HepG2 (cell line): ENCODE results near the gene ZNF385B. TPM values are rescaled to one million over a fixed set of nuclear protein-coding genes. Genes with fewer than 3 reads are reported as not detected.

Source experiments
- ATAC-seq: fragments of 200-7000 bp; cut with Tn5 transposase; 3 replicates; pipeline ENCODE4 v1.9.1; 2020; ENCODE audit warnings: mild to moderate bottlenecking, moderate library complexity
- BruUV-seq: library from RNA; stranded (reverse); fragments of 400-500 nt; replicated peaks from 2 replicates; lab custom pipeline; 2021; lab: Mats Ljungman, UMichigan
- CTCF ChIA-PET: fragments of 300-600 bp; formaldehyde crosslinking; extraction: SDS; loops from one replicate; lab custom pipeline; 2021; ENCODE audit warnings: low total read pairs, inconsistent platforms, low intra/inter-chr PET ratio; lab: Yijun Ruan, JAX
- POLR2A ChIA-PET: fragments of 350-600 bp; sonication (Branson Sonifier 250); formaldehyde crosslinking; loops from one replicate; lab custom pipeline; 2020; ENCODE audit warnings: antibody characterized with exemption, inconsistent platforms; lab: Yijun Ruan, JAX
- DNase-seq: peaks from one replicate; pipeline ENCODE4 v3.0.0-alpha.2; 2015; ENCODE audit warnings: low spot score
- FAIRE-seq: peaks from 3 replicates; lab custom pipeline; 2011; peaks lifted over from hg19 to GRCh38; lab: Jason Lieb, UNC
- H2AFZ ChIP-seq: one replicate; pipeline ENCODE4 v1.6.1; 2011; ENCODE audit warnings: low read length, inconsistent platforms
- H3K27ac ChIP-seq: fragments of 300-600 bp; 3 replicates; pipeline ENCODE4 v1.8.0; 2011; ENCODE audit warnings: mixed run types, mild to moderate bottlenecking, mixed read lengths, low read length, inconsistent platforms; ENCODE audit not compliant: insufficient read depth; ENCODE audit errors: extremely low read length
- H3K27me3 ChIP-seq, 2 experiments: fragments of 200-600 bp in 1 of 2; 2 replicates in 1 of 2; 3 replicates in 1 of 2; pipeline versions ENCODE4 v1.6.0 to v1.8.0; 2011; ENCODE audit warnings: low read length in 2 of 2, mild to moderate bottlenecking in 2 of 2, moderate library complexity in 2 of 2, inconsistent platforms in 1 of 2; ENCODE audit not compliant: insufficient read depth in 2 of 2, control insufficient read depth in 1 of 2
- H3K36me3 ChIP-seq, 2 experiments: fragments of 200-600 bp in 1 of 2; replicated peaks in 1 of 2; 2 replicates in 1 of 2; 3 replicates in 1 of 2; pipeline versions ENCODE4 v1.5.1 to v1.8.0; 2011; ENCODE audit warnings: low read length in 2 of 2, inconsistent platforms in 1 of 2; ENCODE audit not compliant: insufficient read depth in 2 of 2, control insufficient read depth in 1 of 2
- H3K4me1 ChIP-seq: 2 replicates; pipeline ENCODE4 v1.5.1; 2012; ENCODE audit warnings: low read length, inconsistent platforms; ENCODE audit not compliant: insufficient read depth
- H3K4me2 ChIP-seq: 2 replicates; pipeline ENCODE4 v1.6.0; 2011; ENCODE audit warnings: low read depth, low read length, inconsistent platforms
- H3K4me3 ChIP-seq, 3 experiments: fragments of 200-600 bp in 1 of 3; sonication (generic), shearing (Covaris generic) in 1 of 3; replicated peaks in 1 of 3; 2 replicates each; pipeline ENCODE4 v1.5.1; 2011 to 2016; ENCODE audit warnings: low read length in 3 of 3, inconsistent platforms in 2 of 3, low read depth in 2 of 3, mild to moderate bottlenecking in 2 of 3, control low read depth in 1 of 3, mixed read lengths in 1 of 3; ENCODE audit not compliant: insufficient read depth in 1 of 3
- H3K79me2 ChIP-seq: one replicate; pipeline ENCODE4 v1.6.1; 2011; ENCODE audit warnings: low read length, inconsistent platforms; ENCODE audit not compliant: insufficient read depth
- H3K9ac ChIP-seq: 2 replicates; pipeline ENCODE4 v1.6.0; 2011; ENCODE audit warnings: mild to moderate bottlenecking, low read depth, low read length, inconsistent platforms; ENCODE audit not compliant: insufficient read depth
- H3K9me3 ChIP-seq: 2 replicates; pipeline ENCODE4 v1.5.1; 2012; ENCODE audit warnings: mild to moderate bottlenecking, low read length
- H4K20me1 ChIP-seq: 2 replicates; pipeline ENCODE4 v1.6.0; 2011; ENCODE audit warnings: inconsistent platforms, mild to moderate bottlenecking, low read length, moderate library complexity; ENCODE audit not compliant: insufficient read depth
- CHD4 ChIP-seq: fragments of 200-600 bp; sonication (generic); IDR thresholded peaks from 2 replicates; pipeline ENCODE4 v1.7.0; 2017; ENCODE audit warnings: mild to moderate bottlenecking, low read length, borderline replicate concordance
- FOXA1 ChIP-seq, 2 experiments: fragments of 450-650 bp in 1 of 2; sonication (generic) in 1 of 2; formaldehyde crosslinking in 1 of 2; IDR thresholded peaks; 2 replicates each; pipeline versions ENCODE4 v1.4.0 to v1.6.1; 2016 to 2020; ENCODE audit warnings: missing genetic modification reagents in 1 of 2
- FOXA3 ChIP-seq: IDR thresholded peaks from 2 replicates; pipeline ENCODE4 v1.6.1; 2016; ENCODE audit warnings: missing genetic modification reagents, missing compliant biosample characterization
- RAD51 ChIP-seq: fragments of 450-650 bp; IDR thresholded peaks from 2 replicates; pipeline ENCODE4 v1.6.1; 2016; ENCODE audit warnings: borderline replicate concordance
- SNAI1 ChIP-seq: sonication (generic); formaldehyde crosslinking; IDR thresholded peaks from 2 replicates; pipeline ENCODE4 v1.5.0; 2020; ENCODE audit warnings: mild to moderate bottlenecking, missing genetic modification reagents, borderline replicate concordance
- WGBS: methylation state at CpG from one replicate; pipeline ENCODE4 v1.1.6; 2017; ENCODE audit warnings: low lambda C conversion rate; 5-methylcytosine and 5-hydroxymethylcytosine counted together
- in situ Hi-C: cut with HindIII; loops from 2 replicates; pipeline ENCODE4 v1.10.0; 2017; ENCODE audit warnings: low pct_unique_long_range_greater_than_20kb; ENCODE audit not compliant: extremely low pct_ligation_motif_present
- intact Hi-C: fragments of 100-400 bp; cut with micrococcal nuclease; formaldehyde crosslinking; loops from one replicate; pipeline ENCODE4 v1.10.0; 2022; ENCODE audit not compliant: unreplicated experiment
- polyA plus RNA-seq, 8 experiments: library from polyadenylated mRNA; depleted of rRNA in 3 of 8; stranded (reverse) in 7 of 8; unstranded in 1 of 8; fragments of >200 nt; fragmentation: Illumina TruSeq in 4 of 8; extraction: Trizol in 4 of 8; gene quantifications; 2 replicates each; pipeline versions ENCODE4 v1.2.1 to v1.2.3, GENCODE V29; 2011 to 2016; ENCODE audit warnings: low read depth in 4 of 8, missing spikeins in 1 of 8, mixed read lengths in 1 of 8; ENCODE audit not compliant: insufficient read depth in 1 of 8
- total RNA-seq, 5 experiments: library from RNA; depleted of rRNA; stranded (reverse); fragments of >200 nt; fragmentation: Illumina TruSeq; extraction: Trizol; gene quantifications; 2 replicates each; pipeline ENCODE4 v1.2.3, GENCODE V29; 2016; ENCODE audit warnings: low read depth in 1 of 5
- TF ChIP-seq, protein P1 (sequence below), 2 experiments: sonication (generic) in 1 of 2; formaldehyde crosslinking in 1 of 2; IDR thresholded peaks; 2 replicates each; pipeline versions ENCODE4 v1.5.1 to v1.6.1; 2011 to 2020; ENCODE audit warnings: borderline replicate concordance in 1 of 2, low read depth in 1 of 2, low read length in 1 of 2, mild to moderate bottlenecking in 1 of 2, missing genetic modification reagents in 1 of 2, moderate library complexity in 1 of 2

Gene ZNF385B
- total and polyA plus RNA-seq, 2 of the 13 experiments (the other 11 are each of a cell fraction or from before 2014, with no cell fraction given), result 3.3 to 6.7 TPM

DNA sequence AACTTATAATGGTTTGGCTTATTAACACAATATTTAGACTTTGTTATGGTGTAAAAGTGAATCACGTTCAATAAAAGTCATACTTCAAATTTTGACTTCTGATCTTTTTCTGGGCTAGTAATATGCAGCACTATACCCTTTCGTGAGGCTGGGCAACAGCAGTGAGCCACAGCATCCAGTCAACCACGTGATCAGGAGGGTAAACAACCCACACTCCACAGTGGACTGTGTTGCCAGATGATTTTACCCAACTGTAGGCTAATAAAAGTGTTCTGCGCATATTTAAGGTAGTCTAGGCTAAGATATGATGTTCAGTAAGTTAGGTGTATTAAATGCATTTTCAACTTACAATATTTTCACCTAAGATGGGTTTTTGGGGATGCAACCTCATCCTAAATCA, 148.6 kb downstream of the ZNF385B start:
- Histone ChIP-seq H3K9ac (no peak overlapping the region), H3K4me2 (no peak overlapping the region), H3K4me3 (no peak overlapping the region), H3K36me3 (no peaks in the 10 kb centered on the region), H3K27ac (no peak overlapping the region), H3K4me1 (no peaks in the 10 kb centered on the region), H3K79me2 (no peaks in the 10 kb centered on the region), H3K27me3 (peaks cover 0 to 5% of the 10 kb centered on the region in 2 experiments; a peak in 2 of 5 replicates), H4K20me1 (no peaks in the 10 kb centered on the region), H2AFZ (no peak overlapping the region), H3K9me3 (no peaks in the 10 kb centered on the region)
- in situ Hi-C loops, result no loop called here
- ChIA-PET POLR2A (no interaction called here), CTCF (no interaction called here)
- TF ChIP-seq FOXA1 (IDR thresholded peaks at IDR 0.05) (no peak), FOXA1 (CRISPR knock-in tag; IDR thresholded peaks at IDR 0.05) (peak; percentile 63), CHD4 (no peak), FOXA3 (CRISPR knock-in tag) (peak; percentile 81; the same call in 1 of the 2 replicates), RAD51 (peak; percentile 41; the same call in 1 of the 2 replicates), SNAI1 (CRISPR knock-in tag) (no peak)
- TF ChIP-seq, protein P1, sequence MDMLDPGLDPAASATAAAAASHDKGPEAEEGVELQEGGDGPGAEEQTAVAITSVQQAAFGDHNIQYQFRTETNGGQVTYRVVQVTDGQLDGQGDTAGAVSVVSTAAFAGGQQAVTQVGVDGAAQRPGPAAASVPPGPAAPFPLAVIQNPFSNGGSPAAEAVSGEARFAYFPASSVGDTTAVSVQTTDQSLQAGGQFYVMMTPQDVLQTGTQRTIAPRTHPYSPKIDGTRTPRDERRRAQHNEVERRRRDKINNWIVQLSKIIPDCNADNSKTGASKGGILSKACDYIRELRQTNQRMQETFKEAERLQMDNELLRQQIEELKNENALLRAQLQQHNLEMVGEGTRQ (IDR thresholded peaks at IDR 0.05; ENCODE audit: low read depth, low read length), result peak; percentile 66
- TF ChIP-seq, protein P1 (CRISPR knock-in tag; IDR thresholded peaks at IDR 0.05; ENCODE audit: borderline replicate concordance), result peak; percentile 35; the same call in 1 of the 2 replicates
- no TSS peak for BruUV-seq
- no peak for DNase-seq
- intact Hi-C loops, result no loop called here
- peak; percentile 48; the same call in 1 of the 3 replicates for ATAC-seq
- peak; percentile 4 for FAIRE-seq
- 8% methylated on average over 4 of the region's 4 CpGs for WGBS
